ENCODE results near the gene ZNF710. TPM values are rescaled to one million over a fixed set of nuclear protein-coding genes. Genes with fewer than 3 reads are reported as not detected.

The ZNF710 gene
- total RNA-seq, 1 experiment from 2014 or later = 27.3 TPM

- Histone ChIP-seq H3K36me3 (ENCODE audit: insufficient read depth, low read length, poor library complexity, severe bottlenecking) (no peaks in the 10 kb centered on the region), H3K4me3 (ENCODE audit: low read depth, low read length, poor library complexity, severe bottlenecking) (no peak overlapping the region), H3K4me1 (ENCODE audit: insufficient read depth, low read length, poor library complexity, severe bottlenecking) (peaks cover 35% of the 10 kb centered on the region), H3K9me3 (ENCODE audit: low read depth, low read length, poor library complexity, severe bottlenecking) (no peaks in the 10 kb centered on the region), H3K27me3 (replicated peaks; ENCODE audit: insufficient read depth, low read depth, low read length, poor library complexity) (no peaks in the 10 kb centered on the region), H3K27ac (ENCODE audit: low read depth, low read length, poor library complexity, severe bottlenecking) (no peak overlapping the region)
- no TSS peak for BruUV-seq (replicated peaks)
- intact Hi-C loops (cut with micrococcal nuclease; ENCODE audit: unreplicated experiment) = no loop called here
- CTCF ChIA-PET = no interaction called here
- TF ChIP-seq EZH2 (IDR thresholded peaks at IDR 0.05; ENCODE audit: borderline replicate concordance, low read depth, low read length, poor library complexity, severe bottlenecking) (no peak), CTCF (conservative IDR thresholded peaks at IDR 0.05; ENCODE audit: low read depth, low read length) (no peak)
- no peak for DNase-seq (ENCODE audit: low spot score)
- POLR2A ChIA-PET (ENCODE audit: low non-redundant PET) = interaction anchor here (0.6 kb wide), 1 partner anchor 19 kb away, joined by 3 read pairs; no protein-coding TSS in a partner anchor
These were observed 29.3 kb downstream of the ZNF710 start for GRCh38 chr15:90030376-90030775.

GRCh38 chr15:90031231-90031791 lies 30.2 kb downstream of the ZNF710 start:
- Histone ChIP-seq H3K36me3 (ENCODE audit: insufficient read depth, low read length, poor library complexity, severe bottlenecking) (no peaks in the 10 kb centered on the region), H3K4me1 (ENCODE audit: insufficient read depth, low read length, poor library complexity, severe bottlenecking) (peaks cover 37% of the 10 kb centered on the region), H3K27me3 (replicated peaks; ENCODE audit: insufficient read depth, low read depth, low read length, poor library complexity) (no peaks in the 10 kb centered on the region), H3K9me3 (ENCODE audit: low read depth, low read length, poor library complexity, severe bottlenecking) (no peaks in the 10 kb centered on the region), H3K27ac (ENCODE audit: low read depth, low read length, poor library complexity, severe bottlenecking) (peak overlapping the region; percentile 51), H3K4me3 (ENCODE audit: low read depth, low read length, poor library complexity, severe bottlenecking) (no peak overlapping the region)
- TF ChIP-seq CTCF (conservative IDR thresholded peaks at IDR 0.05; ENCODE audit: low read depth, low read length) = no peak
- no peak for TF ChIP-seq EZH2 (IDR thresholded peaks at IDR 0.05; ENCODE audit: borderline replicate concordance, low read depth, low read length, poor library complexity, severe bottlenecking)
- POLR2A ChIA-PET (ENCODE audit: low non-redundant PET) = interaction anchor here (0.5 kb wide), 1 partner anchor 70 kb away, joined by 14 read pairs; no protein-coding TSS in a partner anchor
- peak; percentile 59 for DNase-seq (ENCODE audit: low spot score)
- no TSS peak for BruUV-seq (replicated peaks)
- CTCF ChIA-PET = no interaction called here
- intact Hi-C loops (cut with micrococcal nuclease; ENCODE audit: unreplicated experiment) = no loop called here

GRCh38 chr15:90033006-90033405 lies 31.9 kb downstream of the ZNF710 start:
- CTCF ChIA-PET = no interaction called here
- POLR2A ChIA-PET (ENCODE audit: low non-redundant PET) = no interaction called here
- TF ChIP-seq EZH2 (IDR thresholded peaks at IDR 0.05; ENCODE audit: borderline replicate concordance, low read depth, low read length, poor library complexity, severe bottlenecking) = no peak
- TF ChIP-seq CTCF (conservative IDR thresholded peaks at IDR 0.05; ENCODE audit: low read depth, low read length) = no peak
- H3K27me3 ChIP-seq (replicated peaks; ENCODE audit: insufficient read depth, low read depth, low read length, poor library complexity) = no peaks in the 10 kb centered on the region
- H3K27ac ChIP-seq (ENCODE audit: low read depth, low read length, poor library complexity, severe bottlenecking) = peak overlapping the region; percentile 74
- peaks cover 40% of the 10 kb centered on the region for H3K4me1 ChIP-seq (ENCODE audit: insufficient read depth, low read length, poor library complexity, severe bottlenecking)
- H3K4me3 ChIP-seq (ENCODE audit: low read depth, low read length, poor library complexity, severe bottlenecking) = no peak overlapping the region
- no peak for DNase-seq (ENCODE audit: low spot score)
- H3K36me3 ChIP-seq (ENCODE audit: insufficient read depth, low read length, poor library complexity, severe bottlenecking) = no peaks in the 10 kb centered on the region
- no peaks in the 10 kb centered on the region for H3K9me3 ChIP-seq (ENCODE audit: low read depth, low read length, poor library complexity, severe bottlenecking)
- intact Hi-C loops (cut with micrococcal nuclease; ENCODE audit: unreplicated experiment) = no loop called here
- BruUV-seq (replicated peaks) = no TSS peak

Data from A673 (cell line).